GM12878 (cell line): ENCODE results near the gene TACC2. TPM values are rescaled to one million over a fixed set of nuclear protein-coding genes. Genes with fewer than 3 reads are reported as not detected.

Experiments used
- ATAC-seq: fragments of 200-7000 bp; cut with Tn5 transposase; 3 replicates; pipeline ENCODE4 v1.9.1; 2020; ENCODE audit warnings: mild to moderate bottlenecking, moderate library complexity
- BruUV-seq: library from RNA; stranded (reverse); fragments of 400-500 nt; replicated peaks from 2 replicates; lab custom pipeline; 2021; lab: Mats Ljungman, UMichigan
- CTCF ChIA-PET: fragments of 300-600 bp; sonication (Branson Sonifier 250); formaldehyde crosslinking; extraction: SDS; loops from one replicate; lab custom pipeline; 2021; ENCODE audit warnings: inconsistent platforms; lab: Yijun Ruan, JAX
- POLR2A ChIA-PET: fragments of 350-600 bp; formaldehyde crosslinking; extraction: SDS; loops from one replicate; lab custom pipeline; 2021; ENCODE audit warnings: inconsistent platforms; lab: Charles Lee
- RAD21 ChIA-PET: fragments of 300-600 bp; sonication (Branson Sonifier 250); formaldehyde crosslinking; loops from one replicate; lab custom pipeline; 2023; ENCODE audit warnings: antibody characterized with exemption; ENCODE audit not compliant: unreplicated experiment; lab: Charles Lee
- SMC1A ChIA-PET: fragments of 300-600 bp; sonication (Branson Sonifier 250); formaldehyde crosslinking; loops from one replicate; lab custom pipeline; 2023; ENCODE audit not compliant: unreplicated experiment, uncharacterized antibody; lab: Charles Lee
- DNase-seq: peaks from one replicate; pipeline ENCODE4 v3.0.0-alpha.2; 2011; ENCODE audit warnings: low read depth, low spot score
- FAIRE-seq: peaks from 3 replicates; lab custom pipeline; 2011; peaks lifted over from hg19 to GRCh38; lab: Jason Lieb, UNC
- H2AFZ ChIP-seq: 2 replicates; pipeline ENCODE4 v1.6.0; 2011; ENCODE audit warnings: low read depth, low read length, control low read depth; ENCODE audit not compliant: control insufficient read depth
- H3K27ac ChIP-seq: 2 replicates; pipeline ENCODE4 v1.5.1; 2011; ENCODE audit warnings: control low read depth; ENCODE audit not compliant: control insufficient read depth, insufficient read depth
- H3K27me3 ChIP-seq, 2 experiments: replicated peaks in 1 of 2; 2 replicates each; pipeline versions ENCODE4 v1.6.0 to v1.6.1; 2011; ENCODE audit warnings: low read length in 1 of 2; ENCODE audit not compliant: control insufficient read depth in 2 of 2, insufficient read depth in 2 of 2
- H3K36me3 ChIP-seq, 2 experiments: 2 replicates each; pipeline ENCODE4 v1.5.1; 2011; ENCODE audit warnings: low read length in 1 of 2; ENCODE audit not compliant: control insufficient read depth in 2 of 2, insufficient read depth in 2 of 2
- H3K4me1 ChIP-seq: 2 replicates; pipeline ENCODE4 v1.6.1; 2011; ENCODE audit warnings: mild to moderate bottlenecking, low read length, moderate library complexity, mixed read lengths; ENCODE audit not compliant: control insufficient read depth, insufficient read depth
- H3K4me2 ChIP-seq: 2 replicates; pipeline ENCODE4 v1.6.0; 2011; ENCODE audit warnings: control low read depth; ENCODE audit not compliant: control insufficient read depth, insufficient read depth
- H3K4me3 ChIP-seq: fragments of 200-600 bp; sonication (generic); 2 replicates; pipeline ENCODE4 v1.5.1; 2016
- H3K79me2 ChIP-seq: 2 replicates; pipeline ENCODE4 v1.6.0; 2011; ENCODE audit warnings: low read length; ENCODE audit not compliant: control insufficient read depth, insufficient read depth
- H3K9ac ChIP-seq: 2 replicates; pipeline ENCODE4 v1.8.0; 2011; ENCODE audit warnings: low read length, control low read depth, mixed read lengths; ENCODE audit not compliant: control insufficient read depth, insufficient read depth
- H3K9me3 ChIP-seq: replicated peaks from 3 replicates; pipeline ENCODE4 v1.5.1; 2011; ENCODE audit warnings: mild to moderate bottlenecking, low read length; ENCODE audit not compliant: control insufficient read depth, insufficient read depth
- H4K20me1 ChIP-seq: 2 replicates; pipeline ENCODE4 v1.6.0; 2011; ENCODE audit not compliant: control insufficient read depth, insufficient read depth
- CBFB ChIP-seq: IDR thresholded peaks from 2 replicates; pipeline ENCODE4 v1.6.1; 2016; ENCODE audit warnings: antibody characterized with exemption, low read depth
- FOXM1 ChIP-seq: IDR thresholded peaks from 2 replicates; pipeline ENCODE4 v1.6.1; 2012; ENCODE audit warnings: low read depth, mild to moderate bottlenecking, inconsistent platforms, low read length, moderate library complexity
- POU2F2 ChIP-seq: IDR thresholded peaks from 3 replicates; pipeline ENCODE4 v1.6.1; 2011; ENCODE audit warnings: low read depth, mild to moderate bottlenecking, low read length, borderline replicate concordance
- SIN3A ChIP-seq: IDR thresholded peaks from 2 replicates; pipeline ENCODE4 v1.6.1; 2012; ENCODE audit warnings: low read depth, low read length, improper control_type of control experiment
- SPI1 ChIP-seq: IDR thresholded peaks from 2 replicates; pipeline ENCODE4 v1.6.1; 2011; ENCODE audit warnings: low read depth, mild to moderate bottlenecking, low read length, moderate library complexity, borderline replicate concordance; ENCODE audit not compliant: insufficient read depth
- WGBS: methylation state at CpG from one replicate; pipeline ENCODE4 v1.1.6; 2016; ENCODE audit warnings: low lambda C conversion rate; ENCODE audit not compliant: insufficient replicate concordance, insufficient coverage; ENCODE audit errors: missing lambda C conversion rate; 5-methylcytosine and 5-hydroxymethylcytosine counted together
- in situ Hi-C: fragments of 300-500 bp; cut with MboI; formaldehyde crosslinking; loops from 9 replicates; pipeline ENCODE4 v1.14.3; 2018; ENCODE audit warnings: mixed read lengths
- intact Hi-C: fragments of 100-400 bp; cut with micrococcal nuclease; formaldehyde crosslinking; loops from one replicate; pipeline ENCODE4 v1.14.2; 2022; ENCODE audit not compliant: unreplicated experiment
- polyA plus RNA-seq, 11 experiments: library from polyadenylated mRNA; depleted of rRNA in 4 of 11; unstranded in 6 of 11; stranded (reverse) in 5 of 11; fragments of >200 nt; fragmentation: Nextera tagmentation in 4 of 11; fragmentation: Illumina TruSeq in 1 of 11; extraction: Ambion mirVana in 4 of 11; extraction: Trizol in 1 of 11; gene quantifications; 1 replicate in 1 of 11; 2 replicates in 10 of 11; pipeline versions ENCODE4 v1.2.1 to v1.2.3, GENCODE V29; 2011 to 2016; ENCODE audit warnings: inconsistent platforms in 2 of 11, missing spikeins in 2 of 11, low read depth in 1 of 11
- total RNA-seq, 4 experiments: library from RNA; depleted of rRNA in 3 of 4; stranded (reverse); fragments of >200 nt in 3 of 4; fragmentation: Illumina TruSeq in 1 of 4; extraction: Trizol in 1 of 4; gene quantifications; 2 replicates each; pipeline versions ENCODE4 v1.2.1 to v1.2.3, GENCODE V29; 2013 to 2021
- TF ChIP-seq, protein P1 (sequence below), 3 experiments: IDR thresholded peaks in 2 of 3; conservative IDR thresholded peaks in 1 of 3; 2 replicates each; pipeline ENCODE4 v1.5.1; 2011; ENCODE audit warnings: low read depth in 3 of 3, low read length in 3 of 3, mild to moderate bottlenecking in 3 of 3, control low read depth in 2 of 3, moderate library complexity in 2 of 3, inconsistent platforms in 1 of 3, mixed read lengths in 1 of 3; ENCODE audit not compliant: control insufficient read depth in 2 of 3, insufficient read depth in 1 of 3; ENCODE audit errors: extremely low read depth in 1 of 3

Gene TACC2
- total and polyA plus RNA-seq, 10 of the 15 experiments (the other 5 are each of a cell fraction or from before 2014, with no cell fraction given), result 0.07 to 0.64 (median 0.13) TPM; not detected in 5

GRCh38 chr10:122051609-122052385 is 62.8 kb downstream of the TACC2 start:
- in situ Hi-C loops (no loop called here), intact Hi-C loops (no loop called here)
- Histone ChIP-seq H3K36me3 (no peaks in the 10 kb centered on the region), H3K4me1 (no peaks in the 10 kb centered on the region), H3K4me2 (no peak overlapping the region), H3K79me2 (no peaks in the 10 kb centered on the region), H2AFZ (no peak overlapping the region), H3K9me3 (no peaks in the 10 kb centered on the region), H3K4me3 (no peak overlapping the region), H3K9ac (no peak overlapping the region), H3K27me3 (0 out of 4 replicates have a peak, but pooled peaks cover 0 to 3% of the 10 kb centered on the region in 2 experiments), H3K27ac (no peak overlapping the region), H4K20me1 (no peaks in the 10 kb centered on the region)
- ChIA-PET CTCF (no interaction called here), POLR2A (no interaction called here), SMC1A (no interaction called here), RAD21 (no interaction called here)
- no TSS peak for BruUV-seq
- FAIRE-seq (no peak), DNase-seq (no peak), ATAC-seq (no peak)
- WGBS, result 0% methylated on average over 2 of the region's 2 CpGs
- no peak for TF ChIP-seq SPI1
- no peak for TF ChIP-seq CBFB
- TF ChIP-seq SIN3A, result no peak
- TF ChIP-seq, protein P1, sequence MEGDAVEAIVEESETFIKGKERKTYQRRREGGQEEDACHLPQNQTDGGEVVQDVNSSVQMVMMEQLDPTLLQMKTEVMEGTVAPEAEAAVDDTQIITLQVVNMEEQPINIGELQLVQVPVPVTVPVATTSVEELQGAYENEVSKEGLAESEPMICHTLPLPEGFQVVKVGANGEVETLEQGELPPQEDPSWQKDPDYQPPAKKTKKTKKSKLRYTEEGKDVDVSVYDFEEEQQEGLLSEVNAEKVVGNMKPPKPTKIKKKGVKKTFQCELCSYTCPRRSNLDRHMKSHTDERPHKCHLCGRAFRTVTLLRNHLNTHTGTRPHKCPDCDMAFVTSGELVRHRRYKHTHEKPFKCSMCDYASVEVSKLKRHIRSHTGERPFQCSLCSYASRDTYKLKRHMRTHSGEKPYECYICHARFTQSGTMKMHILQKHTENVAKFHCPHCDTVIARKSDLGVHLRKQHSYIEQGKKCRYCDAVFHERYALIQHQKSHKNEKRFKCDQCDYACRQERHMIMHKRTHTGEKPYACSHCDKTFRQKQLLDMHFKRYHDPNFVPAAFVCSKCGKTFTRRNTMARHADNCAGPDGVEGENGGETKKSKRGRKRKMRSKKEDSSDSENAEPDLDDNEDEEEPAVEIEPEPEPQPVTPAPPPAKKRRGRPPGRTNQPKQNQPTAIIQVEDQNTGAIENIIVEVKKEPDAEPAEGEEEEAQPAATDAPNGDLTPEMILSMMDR (IDR thresholded peaks at IDR 0.05 in 2 of 3, conservative IDR thresholded peaks at IDR 0.05 in 1 of 3; ENCODE audit: control insufficient read depth in 2 of 3, extremely low read depth in 1 of 3, insufficient read depth in 1 of 3, low read depth in 3 of 3, low read length in 3 of 3), result 0 out of 6 replicates have a peak, but pooled peaks of 2 of the 3 experiments have one; percentile 7 to 9
- TF ChIP-seq POU2F2, result no peak
- TF ChIP-seq FOXM1, result no peak
